RWPE2 (cell line): ENCODE results near the gene CASP2.
A peak's percentile ranks its signal among the peaks of the same experiment; 100 is the strongest.

ENCODE experiments used
- ATAC-seq: fragments of 200-7000 bp; cut with Tn5 transposase; 3 replicates; pipeline ENCODE4 v1.9.1; 2021; ENCODE audit warnings: low read depth
- DNase-seq: peaks from one replicate; pipeline ENCODE4 v3.0.0-alpha.2; 2020; ENCODE audit warnings: low spot score
- H3K27ac ChIP-seq: fragments of 450-650 bp; 2 replicates; pipeline ENCODE4 v1.5.1; 2017; ENCODE audit warnings: mild to moderate bottlenecking; ENCODE audit not compliant: poor library complexity, severe bottlenecking
- H3K27me3 ChIP-seq: fragments of 250-450 bp; sonication (Bioruptor Pico); 2 replicates; pipeline ENCODE4 v1.5.1; 2021; ENCODE audit warnings: mild to moderate bottlenecking, moderate library complexity; ENCODE audit not compliant: insufficient read depth, poor library complexity, severe bottlenecking
- H3K36me3 ChIP-seq: fragments of 250-450 bp; sonication (Bioruptor Pico); 2 replicates; pipeline ENCODE4 v1.5.1; 2020; ENCODE audit warnings: low read depth, mild to moderate bottlenecking, moderate library complexity
- H3K4me1 ChIP-seq: fragments of 250-450 bp; sonication (Bioruptor Pico); 2 replicates; pipeline ENCODE4 v1.5.1; 2021; ENCODE audit warnings: mild to moderate bottlenecking, moderate library complexity; ENCODE audit not compliant: insufficient read depth, poor library complexity, severe bottlenecking
- H3K4me3 ChIP-seq: fragments of 250-450 bp; sonication (Bioruptor Pico); 2 replicates; pipeline ENCODE4 v1.5.1; 2021; ENCODE audit warnings: mild to moderate bottlenecking, moderate library complexity; ENCODE audit not compliant: severe bottlenecking
- H3K9me3 ChIP-seq: fragments of 250-450 bp; sonication (Bioruptor Pico); 2 replicates; pipeline ENCODE4 v1.5.1; 2021; ENCODE audit warnings: mild to moderate bottlenecking, moderate library complexity; ENCODE audit not compliant: severe bottlenecking
- TF ChIP-seq, protein P1 (sequence below): fragments of 450-650 bp; IDR thresholded peaks from one replicate; pipeline ENCODE4 v1.5.1; 2017; ENCODE audit warnings: mild to moderate bottlenecking, moderate library complexity; ENCODE audit not compliant: poor library complexity, severe bottlenecking

Gene CASP2

GRCh38 chr7:143318661-143319060, 30.5 kb downstream of the CASP2 start:
- TF ChIP-seq, protein P1, sequence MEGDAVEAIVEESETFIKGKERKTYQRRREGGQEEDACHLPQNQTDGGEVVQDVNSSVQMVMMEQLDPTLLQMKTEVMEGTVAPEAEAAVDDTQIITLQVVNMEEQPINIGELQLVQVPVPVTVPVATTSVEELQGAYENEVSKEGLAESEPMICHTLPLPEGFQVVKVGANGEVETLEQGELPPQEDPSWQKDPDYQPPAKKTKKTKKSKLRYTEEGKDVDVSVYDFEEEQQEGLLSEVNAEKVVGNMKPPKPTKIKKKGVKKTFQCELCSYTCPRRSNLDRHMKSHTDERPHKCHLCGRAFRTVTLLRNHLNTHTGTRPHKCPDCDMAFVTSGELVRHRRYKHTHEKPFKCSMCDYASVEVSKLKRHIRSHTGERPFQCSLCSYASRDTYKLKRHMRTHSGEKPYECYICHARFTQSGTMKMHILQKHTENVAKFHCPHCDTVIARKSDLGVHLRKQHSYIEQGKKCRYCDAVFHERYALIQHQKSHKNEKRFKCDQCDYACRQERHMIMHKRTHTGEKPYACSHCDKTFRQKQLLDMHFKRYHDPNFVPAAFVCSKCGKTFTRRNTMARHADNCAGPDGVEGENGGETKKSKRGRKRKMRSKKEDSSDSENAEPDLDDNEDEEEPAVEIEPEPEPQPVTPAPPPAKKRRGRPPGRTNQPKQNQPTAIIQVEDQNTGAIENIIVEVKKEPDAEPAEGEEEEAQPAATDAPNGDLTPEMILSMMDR = peak; percentile 32
- Histone ChIP-seq H3K4me1 (peaks cover 11% of the 10 kb centered on the region), H3K4me3 (no peak overlapping the region), H3K36me3 (no peaks in the 10 kb centered on the region), H3K9me3 (no peaks in the 10 kb centered on the region), H3K27ac (peak overlapping the region; percentile 19), H3K27me3 (no peaks in the 10 kb centered on the region)
- DNase-seq = no peak
- peak; percentile 86 for ATAC-seq

GRCh38 chr7:143320620-143321019, 32.5 kb downstream of the CASP2 start:
- ATAC-seq (peak; percentile 29; the same call in 1 of the 3 replicates), DNase-seq (no peak)
- TF ChIP-seq, protein P1 = no peak
- no peak overlapping the region for H3K4me3 ChIP-seq
- H3K36me3 ChIP-seq = no peaks in the 10 kb centered on the region
- H3K27me3 ChIP-seq = no peaks in the 10 kb centered on the region
- H3K4me1 ChIP-seq = peaks cover 11% of the 10 kb centered on the region
- H3K27ac ChIP-seq = no peak overlapping the region
- H3K9me3 ChIP-seq = no peaks in the 10 kb centered on the region

- DNase-seq = no peak
- no peak for ATAC-seq
- Histone ChIP-seq H3K9me3 (no peaks in the 10 kb centered on the region), H3K27ac (no peak overlapping the region), H3K4me3 (no peak overlapping the region), H3K36me3 (no peaks in the 10 kb centered on the region), H3K4me1 (peaks cover 11% of the 10 kb centered on the region), H3K27me3 (no peaks in the 10 kb centered on the region)
- TF ChIP-seq, protein P1 = no peak
Measured at GRCh38 chr7:143321242-143321641, 33.1 kb downstream of the CASP2 start.

DNA sequence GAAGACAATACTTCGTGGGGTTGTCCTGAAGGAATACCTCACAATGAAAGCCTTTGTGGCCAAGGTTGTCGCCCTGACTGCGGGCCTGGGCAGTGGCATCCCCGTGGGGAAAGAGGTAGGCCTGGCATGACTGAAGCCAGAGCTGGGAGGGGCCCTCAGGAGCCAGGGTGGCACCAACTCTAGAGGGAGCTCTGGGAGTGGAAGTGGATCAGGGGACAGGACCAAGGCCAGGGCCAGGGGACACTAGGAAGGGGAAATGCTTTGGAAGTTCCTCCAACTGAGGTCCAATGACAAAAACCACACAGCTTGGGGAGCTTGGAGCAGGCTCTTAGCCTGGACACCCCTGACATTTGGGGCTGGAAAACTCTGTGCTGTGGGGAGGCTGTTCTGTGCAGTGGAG, 33.6 kb downstream of the CASP2 start:
- DNase-seq (no peak), ATAC-seq (no peak; the same call in 2 of the 3 replicates)
- no peaks in the 10 kb centered on the region for H3K9me3 ChIP-seq
- TF ChIP-seq, protein P1 = peak; percentile 33
- H3K27me3 ChIP-seq = no peaks in the 10 kb centered on the region
- peaks cover 11% of the 10 kb centered on the region for H3K4me1 ChIP-seq
- no peak overlapping the region for H3K27ac ChIP-seq
- no peaks in the 10 kb centered on the region for H3K36me3 ChIP-seq
- no peak overlapping the region for H3K4me3 ChIP-seq

DNA sequence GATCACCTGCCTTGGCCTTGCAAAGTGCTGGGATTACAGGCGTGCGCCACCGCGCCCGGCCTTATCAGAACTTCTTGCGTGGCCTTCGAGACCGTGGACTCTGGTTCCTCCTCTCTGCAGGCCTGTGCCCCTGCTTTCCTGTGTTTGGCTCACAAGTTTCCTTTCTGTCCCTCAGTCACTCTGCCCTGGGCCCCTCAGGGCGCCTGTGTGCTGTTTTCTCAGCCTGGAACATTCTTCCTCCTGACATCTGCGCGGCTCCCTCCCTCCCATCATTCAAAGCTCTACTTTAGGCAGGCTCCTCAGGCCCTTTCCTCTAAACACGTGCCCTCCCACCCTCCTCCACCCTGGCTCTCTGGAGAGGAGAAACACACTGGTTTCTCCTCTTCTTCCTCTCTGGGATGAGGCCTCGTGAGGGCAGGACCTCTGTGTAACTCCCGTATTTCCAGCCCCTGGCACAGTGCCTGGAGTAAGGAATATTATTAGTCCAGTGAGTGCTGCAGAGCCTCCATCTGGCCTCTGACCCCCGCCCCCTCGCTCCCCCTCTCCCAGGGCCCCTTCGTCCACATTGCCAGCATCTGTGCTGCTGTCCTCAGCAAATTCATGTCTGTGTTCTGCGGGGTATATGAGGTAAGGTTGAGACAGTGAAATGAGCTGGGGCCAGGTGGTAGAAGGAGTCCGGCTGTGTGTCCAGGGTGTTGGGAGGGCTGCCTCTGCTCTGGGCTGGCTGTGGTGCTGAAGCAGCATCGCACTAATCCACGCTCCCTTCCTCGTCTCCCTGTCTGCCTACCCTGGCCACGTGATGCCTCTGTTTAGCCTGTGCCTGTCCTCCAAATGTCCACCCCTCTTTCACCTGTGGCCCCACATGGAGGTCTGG, 34.8 kb downstream of the CASP2 start:
- Histone ChIP-seq H3K36me3 (no peaks in the 10 kb centered on the region), H3K27ac (no peak overlapping the region), H3K27me3 (no peaks in the 10 kb centered on the region), H3K4me1 (peaks cover 11% of the 10 kb centered on the region), H3K9me3 (no peaks in the 10 kb centered on the region), H3K4me3 (no peak overlapping the region)
- no peak for DNase-seq
- ATAC-seq = no peak
- TF ChIP-seq, protein P1 = no peak
